Right atrium auricular region (tissue), 2 donors: Measurements from ENCODE around the gene SLC17A8. TPM values are rescaled to one million over a fixed set of nuclear protein-coding genes. Genes with fewer than 3 reads are reported as not detected.

Experiments
- DNase-seq: peaks from one replicate; pipeline ENCODE4 v3.0.0-alpha.2; 2019; ENCODE audit warnings: low spot score
- H3K27ac ChIP-seq, 2 donors: fragments of 200-600 bp; sonication (generic); 1 replicate in 1 of 2; 2 replicates in 1 of 2; pipeline ENCODE4 v1.5.1; 2016 to 2019
- H3K27me3 ChIP-seq, 2 donors: fragments of 200-600 bp; sonication (generic); one replicate each; pipeline versions ENCODE4 v1.5.1 to v1.6.0; 2017 to 2019
- H3K36me3 ChIP-seq: fragments of 200-600 bp; sonication (generic); one replicate; pipeline ENCODE4 v1.5.1; 2016
- H3K4me1 ChIP-seq, 2 donors: fragments of 200-600 bp; sonication (generic); one replicate each; pipeline versions ENCODE4 v1.5.1 to v1.6.0; 2017 to 2019
- H3K4me3 ChIP-seq, 2 donors: fragments of 200-600 bp; sonication (generic); 1 replicate in 1 of 2; 2 replicates in 1 of 2; pipeline ENCODE4 v1.5.1; 2017 to 2019; ENCODE audit warnings: mild to moderate bottlenecking in 1 of 2, moderate library complexity in 1 of 2
- H3K9me3 ChIP-seq, 2 donors: fragments of 200-600 bp; sonication (generic); one replicate each; pipeline ENCODE4 v1.5.1; 2019
- CTCF ChIP-seq, 2 donors: fragments of 200-600 bp; sonication (generic); IDR thresholded peaks; one replicate each; pipeline ENCODE4 v1.5.1; 2019; ENCODE audit warnings: antibody characterized with exemption in 2 of 2
- total RNA-seq, 2 donors: library from RNA; depleted of rRNA; stranded (reverse); fragments of >200 nt; gene quantifications; one replicate each; pipeline ENCODE4 v1.1.0, GENCODE V29; 2016

The SLC17A8 gene
- total RNA-seq, 2 donors from 2014 or later: not detected

GRCh38 chr12:100455896-100456295, 99.0 kb downstream of the SLC17A8 start:
- TF ChIP-seq CTCF (IDR thresholded peaks at IDR 0.05): no peak
- DNase-seq: no peak
- Histone ChIP-seq H3K27me3 (no peaks in the 10 kb centered on the region), H3K9me3 (no peaks in the 10 kb centered on the region), H3K4me1 (no peaks in the 10 kb centered on the region), H3K27ac (no peak overlapping the region), H3K4me3 (no peak overlapping the region), H3K36me3 (no peaks in the 10 kb centered on the region)

GRCh38 chr12:100458191-100458590, 101.3 kb downstream of the SLC17A8 start:
- H3K4me1 ChIP-seq: no peaks in the 10 kb centered on the region
- H3K27ac ChIP-seq: no peak overlapping the region
- H3K9me3 ChIP-seq: no peaks in the 10 kb centered on the region
- no peaks in the 10 kb centered on the region for H3K27me3 ChIP-seq
- no peak for TF ChIP-seq CTCF (IDR thresholded peaks at IDR 0.05)
- H3K4me3 ChIP-seq: no peak overlapping the region
- H3K36me3 ChIP-seq: no peaks in the 10 kb centered on the region
- DNase-seq: no peak

- Histone ChIP-seq H3K4me3 (no peak overlapping the region), H3K9me3 (no peaks in the 10 kb centered on the region), H3K4me1 (no peaks in the 10 kb centered on the region), H3K36me3 (no peaks in the 10 kb centered on the region), H3K27ac (no peak overlapping the region), H3K27me3 (no peaks in the 10 kb centered on the region)
- DNase-seq: no peak
- no peak for TF ChIP-seq CTCF (IDR thresholded peaks at IDR 0.05)
These were observed 103.8 kb downstream of the SLC17A8 start for GRCh38 chr12:100460702-100461101.

- no peak for TF ChIP-seq CTCF (IDR thresholded peaks at IDR 0.05)
- Histone ChIP-seq H3K9me3 (no peaks in the 10 kb centered on the region), H3K27ac (no peak overlapping the region), H3K4me3 (no peak overlapping the region), H3K27me3 (no peaks in the 10 kb centered on the region), H3K4me1 (no peaks in the 10 kb centered on the region), H3K36me3 (no peaks in the 10 kb centered on the region)
- no peak for DNase-seq
These were observed 104.6 kb downstream of the SLC17A8 start for GRCh38 chr12:100461330-100461973.

GRCh38 chr12:100463661-100464060, 106.8 kb downstream of the SLC17A8 start:
- no peaks in the 10 kb centered on the region for H3K27me3 ChIP-seq
- H3K4me3 ChIP-seq: no peak overlapping the region
- no peaks in the 10 kb centered on the region for H3K9me3 ChIP-seq
- no peaks in the 10 kb centered on the region for H3K36me3 ChIP-seq
- H3K4me1 ChIP-seq: no peaks in the 10 kb centered on the region
- no peak overlapping the region for H3K27ac ChIP-seq
- no peak for TF ChIP-seq CTCF (IDR thresholded peaks at IDR 0.05)
- DNase-seq: no peak

GRCh38 chr12:100464529-100464928, 107.7 kb downstream of the SLC17A8 start:
- no peaks in the 10 kb centered on the region for H3K27me3 ChIP-seq
- H3K4me1 ChIP-seq: no peaks in the 10 kb centered on the region
- H3K27ac ChIP-seq: no peak overlapping the region
- no peak for DNase-seq
- TF ChIP-seq CTCF (IDR thresholded peaks at IDR 0.05): no peak
- H3K4me3 ChIP-seq: no peak overlapping the region
- H3K9me3 ChIP-seq: no peaks in the 10 kb centered on the region
- H3K36me3 ChIP-seq: no peaks in the 10 kb centered on the region
